ENCODE data around the gene TFPI. TPM values are rescaled to one million over a fixed set of nuclear protein-coding genes. Genes with fewer than 3 reads are reported as not detected.

TFPI gene
- total RNA-seq, 4 donors from 2014 or later, result 3.5 to 89.6 (median 22.5) TPM

DNA sequence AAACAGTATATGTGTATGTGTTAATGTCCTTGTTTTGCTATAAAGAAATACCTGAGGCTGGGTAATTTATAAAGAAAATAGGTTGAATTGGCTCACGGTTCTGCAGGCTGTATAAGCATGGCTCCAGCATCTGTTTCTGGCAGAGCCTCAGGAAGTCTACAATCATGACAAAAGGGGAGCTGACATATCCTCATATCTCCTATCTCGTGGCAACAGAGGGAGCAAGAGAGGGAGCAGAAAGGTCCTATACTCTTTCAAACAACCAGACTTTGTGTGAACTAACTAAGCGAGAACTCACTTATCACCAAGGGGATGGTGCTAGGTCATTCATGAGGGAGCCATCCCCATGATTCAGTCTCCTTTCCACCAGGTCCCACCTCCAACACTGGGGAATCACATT lies 119.2 kb downstream of the TFPI start:
- no peak for DNase-seq
- no peak overlapping the region for H3K4me3 ChIP-seq
- 59 to 74% methylated on average over 3 of the region's 3 CpGs for WGBS, 2 donors
- H3K27me3 ChIP-seq, result no peaks in the 10 kb centered on the region
- H3K9me3 ChIP-seq, result no peaks in the 10 kb centered on the region
- intact Hi-C loops (cut with DNase I), result no loop called here
- TF ChIP-seq, protein P1, sequence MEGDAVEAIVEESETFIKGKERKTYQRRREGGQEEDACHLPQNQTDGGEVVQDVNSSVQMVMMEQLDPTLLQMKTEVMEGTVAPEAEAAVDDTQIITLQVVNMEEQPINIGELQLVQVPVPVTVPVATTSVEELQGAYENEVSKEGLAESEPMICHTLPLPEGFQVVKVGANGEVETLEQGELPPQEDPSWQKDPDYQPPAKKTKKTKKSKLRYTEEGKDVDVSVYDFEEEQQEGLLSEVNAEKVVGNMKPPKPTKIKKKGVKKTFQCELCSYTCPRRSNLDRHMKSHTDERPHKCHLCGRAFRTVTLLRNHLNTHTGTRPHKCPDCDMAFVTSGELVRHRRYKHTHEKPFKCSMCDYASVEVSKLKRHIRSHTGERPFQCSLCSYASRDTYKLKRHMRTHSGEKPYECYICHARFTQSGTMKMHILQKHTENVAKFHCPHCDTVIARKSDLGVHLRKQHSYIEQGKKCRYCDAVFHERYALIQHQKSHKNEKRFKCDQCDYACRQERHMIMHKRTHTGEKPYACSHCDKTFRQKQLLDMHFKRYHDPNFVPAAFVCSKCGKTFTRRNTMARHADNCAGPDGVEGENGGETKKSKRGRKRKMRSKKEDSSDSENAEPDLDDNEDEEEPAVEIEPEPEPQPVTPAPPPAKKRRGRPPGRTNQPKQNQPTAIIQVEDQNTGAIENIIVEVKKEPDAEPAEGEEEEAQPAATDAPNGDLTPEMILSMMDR (IDR thresholded peaks at IDR 0.05), result no peak
- TF ChIP-seq POLR2A (IDR thresholded peaks at IDR 0.05), result no peak
- peak overlapping the region in 1 of 4 donors; percentile 3 for H3K27ac ChIP-seq
- peaks cover 0 to 18% (median 0%) of the 10 kb centered on the region in 3 donors for H3K4me1 ChIP-seq
- H3K36me3 ChIP-seq, result no peaks in the 10 kb centered on the region

GRCh38 chr2:187434342-187434785 lies 119.9 kb downstream of the TFPI start:
- Histone ChIP-seq H3K4me1 (peaks cover 0 to 25% (median 0%) of the 10 kb centered on the region in 3 donors), H3K36me3 (no peaks in the 10 kb centered on the region), H3K27me3 (no peaks in the 10 kb centered on the region), H3K27ac (peak overlapping the region in 1 of 4 donors; percentile 3), H3K4me3 (no peak overlapping the region), H3K9me3 (no peaks in the 10 kb centered on the region)
- DNase-seq, result no peak
- intact Hi-C loops (cut with DNase I), result no loop called here
- TF ChIP-seq POLR2A (IDR thresholded peaks at IDR 0.05), result no peak
- TF ChIP-seq, protein P1 (IDR thresholded peaks at IDR 0.05), result no peak
- WGBS, 2 donors, result 63 to 73% methylated on average over 1 of the region's 1 CpG

DNA sequence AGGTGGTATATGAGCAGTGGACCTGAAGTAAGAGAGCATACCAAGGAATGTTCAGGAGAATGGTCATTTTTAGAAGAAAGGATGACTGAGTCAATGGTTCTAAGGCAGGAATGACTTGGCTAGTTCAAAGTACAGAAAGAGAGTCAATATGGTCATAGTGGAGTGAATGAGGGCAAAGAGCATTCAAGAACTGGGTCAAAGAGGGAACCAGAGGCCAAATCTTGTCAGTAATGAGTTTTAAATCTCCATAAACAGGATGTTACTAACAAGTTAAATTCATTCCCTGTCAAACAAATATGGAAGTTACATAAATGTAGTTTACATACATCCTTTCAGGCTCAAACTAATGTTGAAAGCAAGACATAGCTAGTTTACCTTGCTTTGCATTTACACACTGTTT lies 122.3 kb downstream of the TFPI start:
- H3K4me1 ChIP-seq, result peaks cover 0 to 29% (median 0%) of the 10 kb centered on the region in 3 donors
- no peaks in the 10 kb centered on the region for H3K27me3 ChIP-seq
- H3K4me3 ChIP-seq, result no peak overlapping the region
- H3K27ac ChIP-seq, result no peak overlapping the region
- TF ChIP-seq POLR2A (IDR thresholded peaks at IDR 0.05), result no peak
- TF ChIP-seq, protein P1 (IDR thresholded peaks at IDR 0.05), result no peak
- no peaks in the 10 kb centered on the region for H3K9me3 ChIP-seq
- H3K36me3 ChIP-seq, result no peaks in the 10 kb centered on the region
- no peak for DNase-seq
- intact Hi-C loops (cut with DNase I), result no loop called here

DNA sequence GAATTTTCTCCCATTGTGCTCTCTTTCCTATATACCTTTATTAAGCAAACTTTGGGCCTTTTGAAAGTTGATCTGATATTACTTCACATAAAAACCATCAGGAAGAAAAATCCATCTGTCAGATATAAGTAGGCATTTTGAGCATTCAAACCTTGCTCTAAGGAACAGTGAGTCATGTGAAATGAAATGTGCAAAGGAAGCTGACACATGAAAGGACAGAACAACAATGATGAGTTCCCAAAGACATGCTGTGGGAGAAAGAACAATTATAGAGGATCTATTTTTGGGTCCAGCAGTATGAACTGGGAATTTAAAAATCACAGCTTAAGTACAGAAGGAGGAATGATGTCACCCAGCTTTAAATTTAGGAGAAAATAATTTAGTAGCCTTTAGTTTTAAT lies 124.2 kb downstream of the TFPI start:
- Histone ChIP-seq H3K36me3 (no peaks in the 10 kb centered on the region), H3K27me3 (no peaks in the 10 kb centered on the region), H3K4me1 (peaks cover 0 to 27% (median 0%) of the 10 kb centered on the region in 3 donors), H3K27ac (peak overlapping the region in 3 of 4 donors; percentile 3 to 46 (median 42)), H3K9me3 (no peaks in the 10 kb centered on the region), H3K4me3 (no peak overlapping the region)
- TF ChIP-seq, protein P1 (IDR thresholded peaks at IDR 0.05), result no peak
- no peak for TF ChIP-seq POLR2A (IDR thresholded peaks at IDR 0.05)
- intact Hi-C loops (cut with DNase I), result no loop called here
- no peak for DNase-seq

- Histone ChIP-seq H3K9me3 (no peaks in the 10 kb centered on the region), H3K36me3 (no peaks in the 10 kb centered on the region), H3K27ac (peak overlapping the region in 2 of 4 donors; percentile 9 to 36), H3K4me3 (no peak overlapping the region), H3K27me3 (no peaks in the 10 kb centered on the region), H3K4me1 (peaks cover 0 to 7% (median 0%) of the 10 kb centered on the region in 3 donors)
- DNase-seq, result no peak
- WGBS, 2 donors, result 59 to 73% methylated on average over 1 of the region's 1 CpG
- no peak for TF ChIP-seq POLR2A (IDR thresholded peaks at IDR 0.05)
- TF ChIP-seq, protein P1 (IDR thresholded peaks at IDR 0.05), result no peak
- intact Hi-C loops (cut with DNase I), result no loop called here
Observed at GRCh38 chr2:187424146-187424545, 130.1 kb downstream of the TFPI start.
